Spleen (tissue), 11 donors: ENCODE results near the gene HHIP. TPM values are rescaled to one million over a fixed set of nuclear protein-coding genes. Genes with fewer than 3 reads are reported as not detected.

Experiments
- DNase-seq: peaks from one replicate; pipeline ENCODE4 v3.0.0-alpha.2; 2020
- H3K27ac ChIP-seq, 8 donors: fragments of 200-600 bp; sonication (generic) in 7 of 8; 1 replicate in 4 of 8; 2 replicates in 4 of 8; pipeline versions ENCODE4 v1.5.0 to v1.8.0; 2016 to 2021; ENCODE audit warnings: inconsistent platforms in 4 of 8, mild to moderate bottlenecking in 4 of 8, moderate library complexity in 1 of 8
- H3K27me3 ChIP-seq, 7 donors: fragments of 200-600 bp; sonication (generic) in 6 of 7; replicated peaks in 1 of 7; 1 replicate in 4 of 7; 2 replicates in 3 of 7; pipeline versions ENCODE4 v1.5.0 to v1.8.0; 2016 to 2021; ENCODE audit warnings: inconsistent platforms in 3 of 7, mild to moderate bottlenecking in 1 of 7
- H3K36me3 ChIP-seq, 6 donors: fragments of 200-600 bp; sonication (generic) in 5 of 6; 1 replicate in 4 of 6; 2 replicates in 2 of 6; pipeline versions ENCODE4 v1.5.0 to v1.8.0; 2016 to 2021; ENCODE audit warnings: inconsistent platforms in 2 of 6
- H3K4me1 ChIP-seq, 6 donors: fragments of 200-600 bp; sonication (generic) in 5 of 6; 1 replicate in 3 of 6; 2 replicates in 3 of 6; pipeline versions ENCODE4 v1.5.0 to v1.8.0; 2016 to 2021; ENCODE audit warnings: inconsistent platforms in 3 of 6
- H3K4me3 ChIP-seq, 8 donors: fragments of 200-600 bp; sonication (generic) in 7 of 8; 1 replicate in 4 of 8; 2 replicates in 4 of 8; pipeline versions ENCODE4 v1.5.0 to v1.8.0; 2016 to 2021; ENCODE audit warnings: inconsistent platforms in 4 of 8, mild to moderate bottlenecking in 4 of 8, moderate library complexity in 2 of 8
- H3K9me3 ChIP-seq, 8 donors: fragments of 200-600 bp; sonication (generic) in 7 of 8; 1 replicate in 4 of 8; 2 replicates in 4 of 8; pipeline versions ENCODE4 v1.5.0 to v1.8.0; 2016 to 2021; ENCODE audit warnings: inconsistent platforms in 4 of 8
- POLR2A ChIP-seq, 3 donors: fragments of 450-650 bp; IDR thresholded peaks; one replicate each; pipeline ENCODE4 v1.5.1; 2017; ENCODE audit warnings: antibody characterized with exemption in 3 of 3, mild to moderate bottlenecking in 1 of 3
- POLR2AphosphoS5 ChIP-seq, 3 donors: sonication (generic); formaldehyde crosslinking; IDR thresholded peaks; one replicate each; pipeline ENCODE4 v1.5.1; 2017; ENCODE audit warnings: antibody characterized with exemption in 3 of 3
- WGBS, 5 donors: extraction: QIAGEN DNeasy Blood & Tissue Kit in 3 of 5; methylation state at CpG; one replicate each; pipeline versions ENCODE4 v1.1.5 to v1.1.7; 2013 to 2018; 5-methylcytosine and 5-hydroxymethylcytosine counted together
- intact Hi-C: fragments of 100-400 bp; cut with DNase I; formaldehyde crosslinking; loops from one replicate; pipeline ENCODE4 v1.15.0; 2023; ENCODE audit warnings: low total_unique reads
- polyA plus RNA-seq, 3 donors: library from polyadenylated mRNA; stranded (reverse); fragments of 200-250 nt; gene quantifications; one replicate each; pipeline ENCODE4 v1.2.1, GENCODE V29; 2013
- total RNA-seq, 7 donors: library from RNA; depleted of rRNA in 3 of 7; stranded (reverse); fragments of >200 nt in 3 of 7; fragmentation: NEBNext Ultra II Directional in 4 of 7; extraction: Animal tissue kit (Norgen Biotek cat#: 25700) in 4 of 7; gene quantifications; one replicate each; pipeline versions ENCODE4 v1.1.0 to v1.2.1, GENCODE V29; 2016 to 2021
- TF ChIP-seq, protein P1 (sequence below), 11 experiments: fragments of 200-600 bp in 7 of 11; fragments of 450-650 bp in 4 of 11; sonication (generic) in 4 of 11; IDR thresholded peaks in 8 of 11; conservative IDR thresholded peaks in 3 of 11; 1 replicate in 7 of 11; 2 replicates in 4 of 11; pipeline versions ENCODE4 v1.4.0 to v1.8.0; 2016 to 2021; ENCODE audit warnings: antibody characterized with exemption in 11 of 11, inconsistent platforms in 4 of 11, mild to moderate bottlenecking in 1 of 11
- donor health status: healthy with polysubstance abuse.
- donor health status: DM: no; HTN: no; CAD: no; lungs with moderate emphysema.
- donor health status: DM: no; HTN: no; CAD: no.
- donor health status: Bipolar disorder and iron deficiency.
- donor health status: healthy.
- donor health status: DM: no; HTN: no; CAD: no.
- donor health status: DM: yes; HTN: yes; CAD: no.

HHIP gene
- total and polyA plus RNA-seq, 10 donors = not detected

DNA sequence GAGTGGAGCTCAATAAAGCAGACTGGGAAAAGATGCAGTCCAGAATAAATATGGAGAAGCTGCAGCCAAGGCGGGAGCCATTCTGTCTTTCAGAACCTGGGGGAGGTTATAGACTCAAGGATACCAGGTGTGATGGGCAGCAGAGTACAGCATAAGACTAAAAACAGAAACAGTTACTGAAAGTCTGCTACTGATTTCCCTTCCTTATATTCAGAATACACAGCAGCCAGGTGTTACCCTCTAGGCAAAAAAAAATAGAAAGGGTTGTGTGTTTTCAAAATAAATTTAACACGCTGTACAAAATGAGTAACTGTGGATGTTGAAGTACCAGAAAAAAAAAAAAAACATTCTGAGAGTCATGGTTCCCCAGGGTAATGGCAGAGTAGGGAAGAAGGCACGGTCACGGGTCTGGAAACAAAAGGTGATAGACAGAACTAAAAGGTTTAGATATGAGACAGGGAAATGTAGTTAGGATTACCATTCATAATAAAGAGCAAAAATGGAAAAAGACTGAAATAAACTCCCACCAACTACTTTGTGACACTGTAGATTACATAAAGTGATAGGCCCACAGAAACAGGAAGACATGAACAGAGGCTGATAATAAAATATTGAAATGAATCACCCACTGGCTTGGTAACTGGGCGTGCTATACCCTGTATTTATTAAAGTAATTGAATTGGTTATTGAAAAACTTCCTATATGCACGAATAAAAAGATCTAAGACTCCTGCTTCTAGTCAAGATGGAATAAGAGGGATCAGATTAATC is 10.8 kb upstream of the HHIP start:
- Histone ChIP-seq H3K9me3 (no peaks in the 10 kb centered on the region), H3K27ac (no peak overlapping the region), H3K27me3 (no peaks in the 10 kb centered on the region), H3K4me1 (no peaks in the 10 kb centered on the region), H3K4me3 (no peak overlapping the region), H3K36me3 (no peaks in the 10 kb centered on the region)
- TF ChIP-seq, protein P1, sequence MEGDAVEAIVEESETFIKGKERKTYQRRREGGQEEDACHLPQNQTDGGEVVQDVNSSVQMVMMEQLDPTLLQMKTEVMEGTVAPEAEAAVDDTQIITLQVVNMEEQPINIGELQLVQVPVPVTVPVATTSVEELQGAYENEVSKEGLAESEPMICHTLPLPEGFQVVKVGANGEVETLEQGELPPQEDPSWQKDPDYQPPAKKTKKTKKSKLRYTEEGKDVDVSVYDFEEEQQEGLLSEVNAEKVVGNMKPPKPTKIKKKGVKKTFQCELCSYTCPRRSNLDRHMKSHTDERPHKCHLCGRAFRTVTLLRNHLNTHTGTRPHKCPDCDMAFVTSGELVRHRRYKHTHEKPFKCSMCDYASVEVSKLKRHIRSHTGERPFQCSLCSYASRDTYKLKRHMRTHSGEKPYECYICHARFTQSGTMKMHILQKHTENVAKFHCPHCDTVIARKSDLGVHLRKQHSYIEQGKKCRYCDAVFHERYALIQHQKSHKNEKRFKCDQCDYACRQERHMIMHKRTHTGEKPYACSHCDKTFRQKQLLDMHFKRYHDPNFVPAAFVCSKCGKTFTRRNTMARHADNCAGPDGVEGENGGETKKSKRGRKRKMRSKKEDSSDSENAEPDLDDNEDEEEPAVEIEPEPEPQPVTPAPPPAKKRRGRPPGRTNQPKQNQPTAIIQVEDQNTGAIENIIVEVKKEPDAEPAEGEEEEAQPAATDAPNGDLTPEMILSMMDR (IDR thresholded peaks at IDR 0.05 in 8 of 11, conservative IDR thresholded peaks at IDR 0.05 in 3 of 11) = no peak
- TF ChIP-seq POLR2A (IDR thresholded peaks at IDR 0.05) (no peak), POLR2AphosphoS5 (IDR thresholded peaks at IDR 0.05) (no peak)
- intact Hi-C loops = no loop called here
- WGBS, 5 donors = 68 to 75% (median 70%) methylated on average over 6 of the region's 6 CpGs
- DNase-seq = no peak

DNA sequence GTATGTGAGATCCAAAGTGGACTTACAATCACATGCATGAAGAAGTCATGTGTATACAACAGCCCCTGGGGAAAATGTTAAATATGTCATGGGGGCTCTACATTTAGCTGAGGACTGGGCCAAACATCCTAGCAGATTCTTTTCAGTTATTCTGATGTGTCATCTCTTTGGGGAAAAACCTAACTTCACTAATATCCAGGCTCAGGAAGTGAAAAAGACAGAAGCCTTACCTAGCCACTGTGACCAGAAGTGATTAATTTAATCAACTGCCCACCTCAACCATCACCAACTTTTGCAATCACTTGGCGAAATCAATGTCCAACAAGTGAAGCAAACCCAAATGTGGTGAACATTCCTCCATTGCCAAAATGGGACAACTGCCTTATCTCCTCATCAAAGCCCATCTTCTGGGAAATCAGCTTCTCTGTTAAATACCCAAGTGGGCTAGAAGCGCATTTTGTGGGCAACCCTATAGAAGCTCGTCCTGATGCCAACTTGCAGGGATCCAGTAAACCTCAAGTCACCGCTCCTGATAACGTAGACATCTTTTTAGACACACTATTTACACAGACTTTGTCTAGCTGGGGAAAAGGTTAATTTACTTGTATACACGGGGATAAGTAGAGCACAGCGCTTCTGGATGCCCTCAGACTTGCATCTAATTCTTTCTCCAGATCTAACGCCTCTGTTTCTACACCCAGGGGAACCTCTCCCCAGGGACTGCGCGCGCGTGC is 1.4 kb upstream of the HHIP start:
- Histone ChIP-seq H3K36me3 (no peaks in the 10 kb centered on the region), H3K9me3 (no peaks in the 10 kb centered on the region), H3K27ac (no peak overlapping the region), H3K4me1 (peaks cover 4 to 26% (median 18%) of the 10 kb centered on the region in 6 donors), H3K4me3 (no peak overlapping the region), H3K27me3 (peaks cover 0 to 54% (median 42%) of the 10 kb centered on the region in 7 donors)
- DNase-seq = no peak
- intact Hi-C loops = no loop called here
- 58 to 75% (median 65%) methylated on average over 8 to 12 of the region's 12 CpGs for WGBS, 5 donors
- no peak for TF ChIP-seq POLR2A (IDR thresholded peaks at IDR 0.05)
- TF ChIP-seq, protein P1 (IDR thresholded peaks at IDR 0.05 in 8 of 11, conservative IDR thresholded peaks at IDR 0.05 in 3 of 11) = no peak
- no peak for TF ChIP-seq POLR2AphosphoS5 (IDR thresholded peaks at IDR 0.05)

DNA sequence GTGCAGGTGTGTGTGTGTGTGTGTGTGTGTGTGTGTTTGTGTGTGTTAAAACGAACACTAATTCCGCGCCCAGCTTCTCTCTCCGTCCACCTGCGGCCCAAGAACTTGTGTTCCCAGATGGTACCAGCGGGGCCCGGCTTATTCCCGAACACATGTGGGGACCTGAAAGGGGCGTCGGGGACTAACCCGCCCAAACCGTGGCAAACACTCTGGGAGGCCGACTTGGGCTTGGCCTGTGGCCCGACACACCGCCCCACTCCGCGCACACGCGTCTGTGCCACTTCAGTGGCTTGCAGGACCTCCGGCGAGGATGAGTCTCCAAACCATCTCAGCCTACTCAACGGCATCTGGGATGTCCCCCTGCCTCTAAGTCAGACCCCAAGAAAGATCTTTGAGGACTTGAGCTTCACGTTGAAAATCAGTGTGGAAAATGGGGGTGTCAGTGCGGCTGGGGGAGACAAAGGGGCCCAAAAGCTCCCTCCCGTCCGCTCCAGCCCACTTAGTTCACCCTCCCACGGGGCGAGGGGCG is 790 bp upstream of the HHIP start:
- TF ChIP-seq POLR2AphosphoS5 (IDR thresholded peaks at IDR 0.05) (no peak), POLR2A (IDR thresholded peaks at IDR 0.05) (no peak)
- TF ChIP-seq, protein P1 (IDR thresholded peaks at IDR 0.05 in 8 of 11, conservative IDR thresholded peaks at IDR 0.05 in 3 of 11) = no peak
- Histone ChIP-seq H3K9me3 (no peaks in the 10 kb centered on the region), H3K27me3 (peaks cover 0 to 61% (median 42%) of the 10 kb centered on the region in 7 donors), H3K4me1 (peaks cover 4 to 26% (median 18%) of the 10 kb centered on the region in 6 donors), H3K27ac (no peak overlapping the region), H3K36me3 (no peaks in the 10 kb centered on the region), H3K4me3 (peak overlapping the region in 6 of 8 donors; percentile 21 to 66 (median 40))
- WGBS, 5 donors = 36 to 59% (median 56%) methylated on average over 20 to 29 of the region's 29 CpGs
- no peak for DNase-seq
- intact Hi-C loops = no loop called here
